Activated naive CD4-positive, alpha-beta T cell treated with anti-CD3 and anti-CD28 coated beads for 36 hours (primary cell): ENCODE measurements around the gene HIKESHI. TPM values are rescaled to one million over a fixed set of nuclear protein-coding genes. Genes with fewer than 3 reads are reported as not detected.

ENCODE experiments used
- CTCF ChIA-PET: fragments of 350-600 bp; sonication (Branson Sonifier 250); formaldehyde crosslinking; loops from one replicate; lab custom pipeline; 2021; ENCODE audit warnings: antibody characterized with exemption; lab: Charles Lee
- DNase-seq: peaks from one replicate; pipeline ENCODE4 v3.0.0-alpha.2; 2020
- H3K27ac Mint-ChIP-seq: one replicate; pipeline ENCODE4 v1.8.0; 2021; ENCODE audit warnings: mild to moderate bottlenecking, mixed read lengths
- H3K27me3 Mint-ChIP-seq: one replicate; pipeline ENCODE4 v1.8.0; 2021; ENCODE audit warnings: low read depth, mixed read lengths
- H3K36me3 Mint-ChIP-seq: one replicate; pipeline ENCODE4 v1.8.0; 2021; ENCODE audit warnings: low read depth, mixed read lengths
- H3K4me1 Mint-ChIP-seq: one replicate; pipeline ENCODE4 v1.8.0; 2021; ENCODE audit warnings: low read depth, mixed read lengths
- H3K4me3 Mint-ChIP-seq: one replicate; pipeline ENCODE4 v1.8.0; 2021; ENCODE audit warnings: mild to moderate bottlenecking, moderate library complexity, mixed read lengths
- H3K9me3 Mint-ChIP-seq: one replicate; pipeline ENCODE4 v1.8.0; 2021; ENCODE audit warnings: mixed read lengths
- intact Hi-C: fragments of 100-400 bp; cut with micrococcal nuclease; formaldehyde crosslinking; loops from one replicate; pipeline ENCODE4 v1.15.1; 2023
- total RNA-seq, 2 experiments: library from RNA; stranded (reverse); gene quantifications; one replicate each; pipeline ENCODE4 v1.2.3, GENCODE V29; 2021

Gene HIKESHI
- total RNA-seq = 10 to 100 TPM; 40.4 to 41.9 TPM

GRCh38 chr11:86302092-86302793, at the start of gene HIKESHI:
HIKESHI (plus strand) TSS chr11:86302240; CDS start chr11:86302449, 209 bp downstream.
- intact Hi-C loops = loop anchor here (1.0 to 5.0 kb wide), 7 partner anchors 15 to 674 kb away; partner anchors contain the start of genes CREBZF and TMEM126B
- no peaks in the 10 kb centered on the region for H3K27me3 Mint-ChIP-seq
- peaks cover 17% of the 10 kb centered on the region for H3K36me3 Mint-ChIP-seq
- peak within 1 kb of the TSS; percentile 99 for H3K4me3 Mint-ChIP-seq
- peaks cover 26% of the 10 kb centered on the region for H3K4me1 Mint-ChIP-seq
- DNase-seq = peak; percentile 99
- peak within 1 kb of the TSS; percentile 94 for H3K27ac Mint-ChIP-seq
- no peaks in the 10 kb centered on the region for H3K9me3 Mint-ChIP-seq
- CTCF ChIA-PET = interaction anchor here (0.6 to 1.1 kb wide), 5 partner anchors 8 to 447 kb away, joined by 3 read pairs; partner anchors contain the start of gene CCDC83

DNA sequence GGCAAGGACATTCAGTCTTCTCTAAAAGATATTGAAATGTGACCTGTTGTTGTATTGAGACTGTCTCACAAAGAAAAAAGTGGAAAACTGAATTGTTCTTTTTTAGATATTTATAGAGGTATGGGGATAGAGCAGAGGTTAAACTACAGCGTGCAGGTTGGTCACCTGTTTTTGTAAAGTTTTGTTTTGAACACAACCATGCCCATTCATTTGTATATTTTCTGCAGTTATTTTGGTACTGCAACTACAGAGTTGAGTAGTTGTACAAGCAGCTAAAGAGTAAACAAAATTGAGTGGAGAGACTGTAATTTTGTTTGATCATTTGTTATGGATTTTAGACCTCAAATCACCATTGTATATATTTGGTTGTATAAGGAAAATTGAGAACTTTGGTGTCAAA, 46.1 kb upstream of the HIKESHI start:
- peaks cover 34% of the 10 kb centered on the region for H3K36me3 Mint-ChIP-seq
- H3K27ac Mint-ChIP-seq = peak overlapping the region; percentile 69
- no peaks in the 10 kb centered on the region for H3K9me3 Mint-ChIP-seq
- H3K27me3 Mint-ChIP-seq = no peaks in the 10 kb centered on the region
- H3K4me3 Mint-ChIP-seq = no peak overlapping the region
- intact Hi-C loops = loop anchor here (1.0 kb wide), 1 partner anchor 31 kb away; no protein-coding TSS in a partner anchor
- DNase-seq = no peak
- peaks cover 54% of the 10 kb centered on the region for H3K4me1 Mint-ChIP-seq
- CTCF ChIA-PET = interaction anchor here (1.6 kb wide), 1 partner anchor 62 kb away, joined by 4 read pairs; no protein-coding TSS in a partner anchor

DNA sequence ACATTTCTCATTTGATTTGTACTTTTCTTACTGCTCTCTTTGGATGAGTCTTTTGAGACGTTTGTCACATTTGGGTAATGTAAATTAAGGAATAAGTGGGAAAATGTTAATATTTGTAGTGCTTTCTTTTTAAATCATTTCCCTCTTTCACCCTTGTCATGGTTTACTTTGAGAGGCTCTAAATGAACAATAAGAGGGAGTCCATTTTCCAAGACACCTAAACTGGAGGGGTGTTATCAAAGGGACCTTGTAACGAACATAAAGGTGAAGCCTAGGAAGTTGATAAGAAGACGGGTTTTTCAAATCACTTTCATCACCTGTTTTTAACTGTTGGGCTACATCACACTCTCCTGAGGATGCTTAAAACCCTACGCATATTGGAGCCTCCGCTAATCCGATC, 45.4 kb upstream of the HIKESHI start:
- no peak for DNase-seq
- Mint-ChIP-seq H3K4me3 (no peak overlapping the region), H3K27ac (peak overlapping the region; percentile 51), H3K27me3 (no peaks in the 10 kb centered on the region), H3K36me3 (peaks cover 29% of the 10 kb centered on the region), H3K4me1 (peaks cover 54% of the 10 kb centered on the region), H3K9me3 (no peaks in the 10 kb centered on the region)
- intact Hi-C loops = loop anchor here (1.0 kb wide), 1 partner anchor 31 kb away; no protein-coding TSS in a partner anchor
- CTCF ChIA-PET = interaction anchor here (1.6 kb wide), 1 partner anchor 62 kb away, joined by 4 read pairs; no protein-coding TSS in a partner anchor

DNA sequence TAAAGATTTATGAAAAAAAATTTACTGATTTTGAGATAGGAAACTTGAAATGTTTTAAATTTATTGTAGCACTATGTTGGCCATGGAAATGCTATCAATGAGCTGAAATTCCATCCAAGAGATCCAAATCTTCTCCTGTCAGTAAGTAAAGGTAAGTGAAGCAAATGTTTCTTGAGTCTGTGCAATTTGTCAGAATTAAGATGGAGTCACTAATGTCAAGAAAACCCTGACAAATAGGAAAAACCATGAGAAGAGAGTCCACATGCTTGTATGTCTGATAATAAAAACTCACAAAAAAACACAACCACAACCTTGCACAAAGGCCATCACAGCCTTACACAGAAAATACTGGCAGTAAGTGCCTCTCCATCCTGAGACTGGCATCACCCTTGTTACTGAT, 44.6 kb upstream of the HIKESHI start:
- Mint-ChIP-seq H3K27me3 (no peaks in the 10 kb centered on the region), H3K4me3 (no peak overlapping the region), H3K27ac (peak overlapping the region; percentile 51), H3K36me3 (peaks cover 29% of the 10 kb centered on the region), H3K9me3 (no peaks in the 10 kb centered on the region), H3K4me1 (peaks cover 49% of the 10 kb centered on the region)
- CTCF ChIA-PET = interaction anchor here (1.6 kb wide), 1 partner anchor 63 kb away, joined by 4 read pairs; no protein-coding TSS in a partner anchor
- intact Hi-C loops = no loop called here
- no peak for DNase-seq

- peaks cover 50% of the 10 kb centered on the region for H3K4me1 Mint-ChIP-seq
- H3K27ac Mint-ChIP-seq = no peak overlapping the region
- no peak for DNase-seq
- intact Hi-C loops = no loop called here
- no peaks in the 10 kb centered on the region for H3K27me3 Mint-ChIP-seq
- peaks cover 40% of the 10 kb centered on the region for H3K36me3 Mint-ChIP-seq
- CTCF ChIA-PET = no interaction called here
- no peaks in the 10 kb centered on the region for H3K9me3 Mint-ChIP-seq
- H3K4me3 Mint-ChIP-seq = no peak overlapping the region
Observed at GRCh38 chr11:86259730-86260129, 42.3 kb upstream of the HIKESHI start.

DNA sequence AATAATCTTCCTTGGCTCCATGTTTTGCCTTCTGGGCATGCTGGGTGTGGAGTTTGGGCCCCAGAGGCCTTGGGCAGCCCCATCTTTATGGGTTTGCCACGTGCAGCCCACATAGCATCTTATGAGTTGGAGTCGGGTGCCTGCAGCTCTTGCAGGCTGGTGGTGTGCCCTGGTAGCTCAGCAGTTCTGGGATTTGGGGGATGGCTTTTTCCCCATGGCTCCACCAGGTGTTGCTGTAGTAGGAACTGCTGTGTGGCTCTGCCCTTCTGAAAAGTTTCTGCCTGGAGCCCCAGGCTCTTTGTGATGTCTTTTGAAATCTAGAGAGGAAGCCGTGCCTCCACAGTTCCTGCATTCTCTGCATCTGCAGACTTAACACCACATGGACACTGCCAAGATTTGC, 40.7 kb upstream of the HIKESHI start:
- H3K27me3 Mint-ChIP-seq = no peaks in the 10 kb centered on the region
- peaks cover 38% of the 10 kb centered on the region for H3K36me3 Mint-ChIP-seq
- no peak overlapping the region for H3K27ac Mint-ChIP-seq
- H3K9me3 Mint-ChIP-seq = no peaks in the 10 kb centered on the region
- H3K4me3 Mint-ChIP-seq = no peak overlapping the region
- CTCF ChIA-PET = interaction anchor here (0.7 to 1.1 kb wide), 2 partner anchors 28 to 220 kb away, joined by 3 read pairs; no protein-coding TSS in a partner anchor
- peaks cover 42% of the 10 kb centered on the region for H3K4me1 Mint-ChIP-seq
- DNase-seq = no peak
- intact Hi-C loops = no loop called here

GRCh38 chr11:86262387-86262786, 39.7 kb upstream of the HIKESHI start:
- DNase-seq = no peak
- H3K27ac Mint-ChIP-seq = no peak overlapping the region
- CTCF ChIA-PET = no interaction called here
- no peaks in the 10 kb centered on the region for H3K27me3 Mint-ChIP-seq
- intact Hi-C loops = no loop called here
- H3K4me3 Mint-ChIP-seq = no peak overlapping the region
- peaks cover 33% of the 10 kb centered on the region for H3K36me3 Mint-ChIP-seq
- no peaks in the 10 kb centered on the region for H3K9me3 Mint-ChIP-seq
- peaks cover 34% of the 10 kb centered on the region for H3K4me1 Mint-ChIP-seq

GRCh38 chr11:86264649-86265048, 37.4 kb upstream of the HIKESHI start:
- Mint-ChIP-seq H3K4me1 (peaks cover 35% of the 10 kb centered on the region), H3K9me3 (no peaks in the 10 kb centered on the region), H3K27ac (no peak overlapping the region), H3K36me3 (peaks cover 39% of the 10 kb centered on the region), H3K27me3 (no peaks in the 10 kb centered on the region), H3K4me3 (no peak overlapping the region)
- intact Hi-C loops = no loop called here
- DNase-seq = no peak
- CTCF ChIA-PET = no interaction called here

DNA sequence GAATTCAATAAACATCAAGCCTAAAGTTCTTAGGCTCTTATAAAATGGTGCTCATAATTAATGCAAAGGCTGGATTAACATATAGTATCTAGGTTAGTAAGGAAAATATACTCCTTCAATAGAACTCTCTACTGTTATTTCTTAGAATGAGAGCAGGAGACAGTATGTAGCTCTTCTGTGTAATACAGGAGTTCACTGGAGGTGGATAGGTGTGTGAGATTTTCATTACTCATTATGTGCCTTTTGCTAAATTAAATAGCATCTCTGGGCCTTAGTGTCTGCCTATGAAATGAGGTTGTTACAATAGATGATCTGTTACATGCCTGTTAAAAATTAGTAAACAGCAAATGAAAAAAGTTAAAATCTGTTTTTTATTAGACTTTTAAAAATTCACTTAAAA, 36.8 kb upstream of the HIKESHI start:
- peaks cover 37% of the 10 kb centered on the region for H3K4me1 Mint-ChIP-seq
- H3K9me3 Mint-ChIP-seq = no peaks in the 10 kb centered on the region
- no peak for DNase-seq
- H3K36me3 Mint-ChIP-seq = peaks cover 44% of the 10 kb centered on the region
- H3K4me3 Mint-ChIP-seq = no peak overlapping the region
- intact Hi-C loops = no loop called here
- CTCF ChIA-PET = no interaction called here
- H3K27me3 Mint-ChIP-seq = no peaks in the 10 kb centered on the region
- H3K27ac Mint-ChIP-seq = no peak overlapping the region

DNA sequence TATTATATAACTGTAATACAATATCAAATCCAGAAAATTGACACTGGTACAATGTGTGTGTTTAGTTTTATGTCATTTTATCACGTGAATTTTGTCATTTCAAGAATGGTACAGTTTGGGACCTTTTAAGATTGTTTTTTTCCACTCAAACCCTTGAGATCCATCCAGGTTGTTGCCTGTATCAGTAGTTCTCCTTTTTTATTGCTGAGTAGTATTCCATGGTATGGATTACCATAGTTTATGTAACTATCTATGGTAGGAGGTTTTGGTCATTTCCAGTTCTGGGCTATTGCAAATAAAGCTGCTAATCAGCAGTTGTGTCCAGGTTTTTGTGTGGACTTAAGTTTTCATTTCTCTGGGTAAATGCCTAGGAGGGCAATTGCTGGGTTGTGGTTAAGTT, 32.4 kb upstream of the HIKESHI start:
- Mint-ChIP-seq H3K9me3 (no peaks in the 10 kb centered on the region), H3K4me1 (peaks cover 55% of the 10 kb centered on the region), H3K27ac (no peak overlapping the region), H3K36me3 (peaks cover 57% of the 10 kb centered on the region), H3K27me3 (no peaks in the 10 kb centered on the region), H3K4me3 (no peak overlapping the region)
- DNase-seq = no peak
- CTCF ChIA-PET = no interaction called here
- intact Hi-C loops = loop anchor here (2.0 kb wide), 1 partner anchor 15 kb away; no protein-coding TSS in a partner anchor

GRCh38 chr11:86274503-86274902, 27.5 kb upstream of the HIKESHI start:
- H3K27me3 Mint-ChIP-seq = no peaks in the 10 kb centered on the region
- H3K9me3 Mint-ChIP-seq = no peaks in the 10 kb centered on the region
- CTCF ChIA-PET = interaction anchor here (0.5 kb wide), 1 partner anchor 11 kb away, joined by 3 read pairs; no protein-coding TSS in a partner anchor
- intact Hi-C loops = no loop called here
- no peak for DNase-seq
- H3K4me1 Mint-ChIP-seq = peaks cover 55% of the 10 kb centered on the region
- no peak overlapping the region for H3K4me3 Mint-ChIP-seq
- no peak overlapping the region for H3K27ac Mint-ChIP-seq
- peaks cover 70% of the 10 kb centered on the region for H3K36me3 Mint-ChIP-seq

- DNase-seq = no peak
- intact Hi-C loops = no loop called here
- H3K4me3 Mint-ChIP-seq = no peak overlapping the region
- H3K36me3 Mint-ChIP-seq = peaks cover 69% of the 10 kb centered on the region
- H3K4me1 Mint-ChIP-seq = peaks cover 51% of the 10 kb centered on the region
- H3K27me3 Mint-ChIP-seq = no peaks in the 10 kb centered on the region
- CTCF ChIA-PET = interaction anchor here (0.6 to 0.9 kb wide), 2 partner anchors 15 to 291 kb away, joined by 3 to 4 read pairs; no protein-coding TSS in a partner anchor
- H3K27ac Mint-ChIP-seq = no peak overlapping the region
- H3K9me3 Mint-ChIP-seq = no peaks in the 10 kb centered on the region
Observed at GRCh38 chr11:86274999-86275398, 27.0 kb upstream of the HIKESHI start.
